Lower lobe of right lung (tissue), 2 donors: Measurements from ENCODE around the gene ZNF598. TPM values are rescaled to one million over a fixed set of nuclear protein-coding genes. Genes with fewer than 3 reads are reported as not detected.

Source experiments
- ATAC-seq, 2 donors: fragments of 200-7000 bp; cut with Tn5 transposase; one replicate each; pipeline ENCODE4 v1.9.1; 2020 to 2022; ENCODE audit warnings: mild to moderate bottlenecking in 2 of 2, moderate library complexity in 2 of 2
- DNase-seq: peaks from one replicate; pipeline ENCODE4 v3.0.0-alpha.2; 2020
- H3K27ac ChIP-seq: fragments of 200-600 bp; one replicate; pipeline ENCODE4 v1.8.0; 2022
- H3K27me3 ChIP-seq: fragments of 200-600 bp; one replicate; pipeline ENCODE4 v1.8.0; 2022; ENCODE audit warnings: low read depth
- H3K36me3 ChIP-seq: fragments of 200-600 bp; one replicate; pipeline ENCODE4 v1.8.0; 2022; ENCODE audit warnings: mild to moderate bottlenecking
- H3K4me1 ChIP-seq: fragments of 200-600 bp; one replicate; pipeline ENCODE4 v1.8.0; 2022
- H3K4me3 ChIP-seq: fragments of 200-600 bp; one replicate; pipeline ENCODE4 v1.8.0; 2022; ENCODE audit warnings: mild to moderate bottlenecking
- H3K9me3 ChIP-seq: fragments of 200-600 bp; one replicate; pipeline ENCODE4 v1.8.0; 2022
- CTCF ChIP-seq: fragments of 200-600 bp; IDR thresholded peaks from one replicate; pipeline ENCODE4 v1.8.0; 2022; ENCODE audit warnings: antibody characterized with exemption, mild to moderate bottlenecking
- intact Hi-C: fragments of 100-400 bp; cut with DNase I; formaldehyde crosslinking; loops from one replicate; pipeline ENCODE4 v1.11.0; 2022
- long read RNA-seq: library from polyadenylated mRNA; unstranded; transcript quantifications from one replicate; pipeline ENCODE4 v2.0.0, GENCODE V29; 2021
- total RNA-seq: library from RNA; stranded (reverse); fragmentation: NEBNext Ultra II Directional; extraction: Animal tissue kit (Norgen Biotek cat#: 25700); gene quantifications from one replicate; pipeline ENCODE4 v1.2.1, GENCODE V29; 2021
- donor health status: DM: no; HTN: yes; CAD: no; lungs with severe emphysema.

Gene ZNF598
- total RNA-seq, result 27.2 TPM
- long read RNA-seq, transcript ZNF598-208 (3 exons, 815 nt), result major isoform, 5 of 31 reads
- long read RNA-seq, partial matches to known transcripts, result 13 of 31 reads
- long read RNA-seq, other reads (novel, unspliced or antisense), result 11 of 31 reads

DNA sequence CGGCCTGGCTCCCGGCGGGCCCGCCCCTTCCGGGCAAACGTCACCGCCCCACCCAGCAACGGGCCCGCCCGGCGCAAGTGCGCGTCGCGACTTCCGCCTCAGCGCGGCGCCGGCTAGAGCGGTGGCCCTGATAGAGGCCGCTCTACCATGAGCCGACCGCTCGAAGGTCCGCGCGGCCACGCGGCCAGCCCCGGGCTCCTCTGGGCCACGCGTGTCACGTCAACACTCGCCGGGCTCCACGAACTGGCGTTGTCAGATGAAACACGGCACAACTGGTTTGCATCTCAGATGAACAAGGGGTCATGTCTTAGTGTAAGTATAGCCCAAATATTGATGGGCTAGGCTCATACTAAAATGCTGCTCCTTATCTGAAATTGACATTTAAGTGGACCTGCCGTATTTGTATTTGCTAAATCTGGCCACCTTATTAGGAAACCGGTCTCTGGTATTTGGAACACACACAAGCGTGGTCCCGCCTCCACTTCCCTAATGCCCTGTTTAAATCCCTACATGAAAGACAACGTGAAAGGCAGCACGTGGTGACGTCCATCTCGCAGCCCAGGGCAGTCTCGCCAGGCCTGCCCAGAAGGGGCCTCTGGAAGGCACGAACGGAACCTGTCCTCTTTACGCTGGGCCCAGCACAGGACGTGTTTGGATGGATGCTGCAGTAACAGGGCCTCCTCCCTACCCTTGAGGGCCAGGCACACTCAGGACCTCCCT is at the start of gene ZNF598:
Gene ZNF598, minus strand, starts transcription at position 31 of the 720 bp plus-strand sequence.
- Histone ChIP-seq H3K4me1 (peaks cover 46% of the 10 kb centered on the region), H3K4me3 (peak within 1 kb of the TSS; percentile 93), H3K27ac (peak within 1 kb of the TSS; percentile 95), H3K9me3 (no peaks in the 10 kb centered on the region), H3K36me3 (no peaks in the 10 kb centered on the region), H3K27me3 (no peaks in the 10 kb centered on the region)
- no peak for TF ChIP-seq CTCF
- ATAC-seq (peak; percentile 96 to 97), DNase-seq (peak; percentile 88)
- intact Hi-C loops, result no loop called here

- Histone ChIP-seq H3K27me3 (no peaks in the 10 kb centered on the region), H3K36me3 (peaks cover 92% of the 10 kb centered on the region), H3K27ac (no peak overlapping the region), H3K4me3 (no peak overlapping the region), H3K9me3 (no peaks in the 10 kb centered on the region), H3K4me1 (no peaks in the 10 kb centered on the region)
- ATAC-seq (no peak), DNase-seq (no peak)
- intact Hi-C loops, result no loop called here
- TF ChIP-seq CTCF, result no peak
Observed at GRCh38 chr16:2058872-2059271, 49.3 kb upstream of the ZNF598 start.

GRCh38 chr16:2058420-2058819 is 48.8 kb upstream of the ZNF598 start:
- Histone ChIP-seq H3K36me3 (peaks cover 92% of the 10 kb centered on the region), H3K4me1 (no peaks in the 10 kb centered on the region), H3K9me3 (no peaks in the 10 kb centered on the region), H3K27me3 (no peaks in the 10 kb centered on the region), H3K27ac (no peak overlapping the region), H3K4me3 (no peak overlapping the region)
- intact Hi-C loops, result no loop called here
- no peak for DNase-seq
- TF ChIP-seq CTCF, result no peak
- ATAC-seq, result no peak

DNA sequence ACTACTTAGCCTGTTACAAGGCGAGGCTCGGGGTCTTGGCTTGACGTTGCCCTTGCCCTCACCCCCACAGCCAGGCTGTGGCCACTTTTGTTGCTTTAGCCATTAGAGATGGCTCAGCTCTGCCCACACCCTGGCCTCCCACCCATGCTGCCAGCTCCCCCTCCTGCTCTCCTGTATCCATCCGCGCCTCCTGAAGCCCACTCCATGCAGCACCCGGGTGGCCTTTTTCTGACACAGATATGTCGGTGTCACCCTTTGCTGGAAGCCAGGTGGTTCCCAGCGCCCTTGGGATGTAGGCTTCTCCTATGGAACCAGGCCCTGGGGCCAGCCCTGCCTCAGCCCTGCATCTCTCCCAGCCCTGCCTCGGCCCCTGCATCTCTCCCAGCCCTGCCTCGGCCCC is 47.8 kb upstream of the ZNF598 start:
- H3K4me1 ChIP-seq, result no peaks in the 10 kb centered on the region
- DNase-seq (no peak), ATAC-seq (no peak)
- TF ChIP-seq CTCF, result no peak
- peaks cover 92% of the 10 kb centered on the region for H3K36me3 ChIP-seq
- H3K9me3 ChIP-seq, result no peaks in the 10 kb centered on the region
- no peak overlapping the region for H3K27ac ChIP-seq
- no peak overlapping the region for H3K4me3 ChIP-seq
- intact Hi-C loops, result no loop called here
- no peaks in the 10 kb centered on the region for H3K27me3 ChIP-seq

GRCh38 chr16:2056681-2057407 is 47.2 kb upstream of the ZNF598 start:
- no peak overlapping the region for H3K4me3 ChIP-seq
- intact Hi-C loops, result no loop called here
- DNase-seq, result no peak
- peak in 1 of 2 donors; percentile 9 for ATAC-seq
- no peaks in the 10 kb centered on the region for H3K9me3 ChIP-seq
- peaks cover 92% of the 10 kb centered on the region for H3K36me3 ChIP-seq
- no peak overlapping the region for H3K27ac ChIP-seq
- no peaks in the 10 kb centered on the region for H3K4me1 ChIP-seq
- no peaks in the 10 kb centered on the region for H3K27me3 ChIP-seq
- no peak for TF ChIP-seq CTCF
